SH-SY5Y (cell line): ENCODE measurements around the gene RUNDC3A.

ENCODE experiments used
- GATA2 ChIP-seq: IDR thresholded peaks from 2 replicates; pipeline ENCODE4 v1.6.1; 2011; ENCODE audit warnings: mild to moderate bottlenecking, low read depth, low read length
- GATA3 ChIP-seq: IDR thresholded peaks from 2 replicates; pipeline ENCODE4 v1.6.1; 2011; ENCODE audit warnings: low read depth, mild to moderate bottlenecking, low read length, moderate library complexity

The RUNDC3A gene

GRCh38 chr17:44310188-44310587 lies 1.8 kb downstream of the RUNDC3A start:
- TF ChIP-seq GATA2, result no peak
- no peak for TF ChIP-seq GATA3

DNA sequence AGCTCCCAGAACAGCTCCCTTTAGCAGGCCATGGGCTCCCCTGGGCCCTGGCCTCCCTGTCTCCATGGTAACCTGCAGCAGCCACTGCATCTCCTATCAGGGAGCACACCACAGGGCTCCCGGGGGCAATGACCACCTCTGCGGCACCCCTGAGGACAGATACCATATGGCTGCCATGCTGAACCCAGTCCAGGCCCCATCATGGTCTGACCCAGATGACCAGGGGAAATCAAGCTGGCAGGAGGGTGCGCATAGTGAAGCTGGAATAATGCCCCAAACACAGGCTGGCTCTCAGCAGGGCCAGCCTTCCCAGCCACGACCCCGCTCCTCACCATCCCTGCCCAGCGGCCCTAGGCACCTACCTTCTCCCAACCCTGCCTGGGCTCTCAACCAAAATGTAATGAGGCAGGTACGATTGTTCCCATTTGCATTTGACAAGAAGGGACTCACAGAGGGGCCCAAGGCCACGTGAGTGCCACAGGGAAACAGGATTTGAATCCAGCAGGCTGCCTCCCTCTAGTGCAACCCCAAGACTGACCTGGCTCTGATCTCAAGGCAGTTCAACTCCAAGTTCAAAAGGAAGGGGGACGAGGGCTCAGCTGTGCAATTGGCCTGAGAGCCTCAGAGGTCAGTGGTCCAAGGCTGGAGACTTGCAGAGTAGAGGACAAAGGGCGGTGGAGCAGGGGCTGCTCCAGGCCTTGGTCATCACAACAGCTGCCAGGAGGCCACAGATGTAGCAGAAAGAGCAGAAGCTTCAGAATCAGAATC lies 2.4 kb downstream of the RUNDC3A start:
- TF ChIP-seq GATA2, result no peak
- no peak for TF ChIP-seq GATA3

- TF ChIP-seq GATA2, result no peak
- no peak for TF ChIP-seq GATA3
These were observed 3.3 kb downstream of the RUNDC3A start for GRCh38 chr17:44311562-44312181.

GRCh38 chr17:44312396-44313104 lies 4.1 kb downstream of the RUNDC3A start:
- no peak for TF ChIP-seq GATA3
- TF ChIP-seq GATA2, result no peak

DNA sequence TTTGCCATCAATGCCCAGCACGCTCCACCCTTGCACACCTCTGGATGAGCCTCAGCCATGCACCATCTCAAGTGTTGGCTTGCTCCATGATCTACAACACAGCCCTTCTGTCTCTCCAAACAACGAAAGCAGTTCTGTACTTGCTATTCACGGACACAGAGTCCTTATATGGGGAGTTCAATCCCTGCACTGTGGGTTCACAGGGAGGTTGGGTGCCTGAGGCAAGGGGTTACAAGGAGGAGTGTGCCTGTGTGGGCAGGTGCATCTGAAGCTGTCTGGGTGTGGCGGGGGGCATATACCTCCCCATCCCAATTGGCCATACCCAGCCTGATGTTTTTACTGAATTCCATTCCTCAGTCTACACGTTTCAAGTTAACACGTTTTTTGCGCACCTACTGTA lies 5.6 kb downstream of the RUNDC3A start:
- TF ChIP-seq GATA2 (no peak), GATA3 (no peak)

GRCh38 chr17:44314524-44314868 lies 6.1 kb downstream of the RUNDC3A start:
- TF ChIP-seq GATA3 (no peak), GATA2 (no peak)

DNA sequence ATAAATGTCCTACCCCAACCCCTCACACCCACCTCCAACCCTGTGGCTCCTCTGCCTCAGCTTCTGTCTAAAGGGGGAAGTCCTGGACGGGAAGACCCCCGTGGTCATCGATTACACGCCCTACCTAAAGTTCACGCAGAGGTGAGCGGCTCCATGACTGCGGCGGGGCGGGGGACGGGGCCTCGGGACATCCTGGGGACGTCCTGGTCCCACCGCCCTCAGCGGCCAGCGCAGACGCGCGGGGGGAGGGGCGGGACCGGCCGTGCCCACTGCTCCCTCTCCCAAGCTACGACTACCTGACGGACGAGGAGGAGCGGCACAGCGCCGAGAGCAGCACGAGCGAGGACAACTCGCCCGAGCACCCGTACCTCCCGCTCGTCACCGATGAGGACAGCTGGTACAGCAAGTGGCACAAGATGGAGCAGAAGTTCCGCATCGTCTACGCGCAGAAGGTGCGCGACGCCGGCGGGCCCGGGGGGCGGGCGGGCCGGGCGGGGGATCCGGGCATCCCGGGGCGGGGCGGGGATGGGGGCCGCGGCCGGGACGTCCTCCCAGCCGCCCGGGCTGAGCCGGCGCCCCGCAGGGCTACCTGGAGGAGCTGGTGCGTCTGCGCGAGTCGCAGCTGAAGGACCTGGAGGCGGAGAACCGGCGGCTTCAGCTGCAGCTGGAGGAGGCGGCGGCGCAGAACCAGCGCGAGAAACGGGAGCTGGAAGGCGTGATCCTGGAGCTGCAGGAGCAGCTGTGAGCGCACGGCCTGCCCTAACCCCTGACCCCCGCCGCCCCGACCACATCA lies 6.7 kb downstream of the RUNDC3A start:
- TF ChIP-seq GATA3 (no peak), GATA2 (no peak)

DNA sequence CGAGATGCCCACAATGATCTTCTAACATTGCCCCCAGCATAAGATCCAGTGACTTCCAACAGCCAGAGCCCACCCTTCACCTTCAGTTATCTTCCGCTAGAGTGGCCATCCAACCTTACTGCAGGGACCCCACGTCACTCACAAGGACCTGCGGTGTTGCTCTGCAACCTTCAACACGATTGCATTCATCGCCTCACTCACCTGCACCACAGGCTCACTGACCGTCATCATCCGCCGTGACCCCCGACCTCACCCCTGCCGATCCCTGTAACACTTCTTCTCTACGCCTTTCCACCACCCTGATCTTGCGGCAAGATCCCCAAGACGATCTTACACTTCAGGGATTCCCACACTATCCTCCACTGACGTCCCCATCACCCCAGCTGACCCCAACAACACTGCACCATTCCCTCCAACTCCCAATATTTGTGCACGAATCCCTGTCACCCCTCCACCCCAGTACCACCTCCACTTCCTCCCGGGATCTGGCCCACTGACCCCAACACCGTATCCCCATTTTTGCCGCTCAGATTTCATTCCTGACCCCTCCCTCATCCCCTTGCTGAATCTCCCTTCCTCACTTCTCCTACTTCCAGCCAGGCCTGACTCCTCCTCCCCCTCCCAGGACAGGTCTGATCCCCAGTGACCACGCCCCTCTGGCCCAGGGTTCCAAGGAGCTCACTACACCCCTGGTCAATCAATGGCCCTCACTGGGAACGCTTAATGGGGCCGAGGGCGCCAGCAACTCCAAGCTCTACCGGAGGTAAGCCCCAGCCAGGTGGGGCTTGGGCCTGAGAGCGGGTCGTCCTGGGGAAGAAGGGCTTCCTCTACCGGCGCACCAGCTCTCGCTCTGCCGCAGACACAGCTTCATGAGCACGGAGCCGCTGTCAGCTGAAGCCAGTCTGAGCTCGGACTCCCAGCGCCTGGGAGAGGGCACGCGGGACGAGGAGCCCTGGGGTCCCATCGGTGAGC lies 7.6 kb downstream of the RUNDC3A start:
- TF ChIP-seq GATA2 (no peak), GATA3 (no peak)

- no peak for TF ChIP-seq GATA2
- TF ChIP-seq GATA3, result no peak
These were observed 9.1 kb downstream of the RUNDC3A start for GRCh38 chr17:44317545-44317944.

DNA sequence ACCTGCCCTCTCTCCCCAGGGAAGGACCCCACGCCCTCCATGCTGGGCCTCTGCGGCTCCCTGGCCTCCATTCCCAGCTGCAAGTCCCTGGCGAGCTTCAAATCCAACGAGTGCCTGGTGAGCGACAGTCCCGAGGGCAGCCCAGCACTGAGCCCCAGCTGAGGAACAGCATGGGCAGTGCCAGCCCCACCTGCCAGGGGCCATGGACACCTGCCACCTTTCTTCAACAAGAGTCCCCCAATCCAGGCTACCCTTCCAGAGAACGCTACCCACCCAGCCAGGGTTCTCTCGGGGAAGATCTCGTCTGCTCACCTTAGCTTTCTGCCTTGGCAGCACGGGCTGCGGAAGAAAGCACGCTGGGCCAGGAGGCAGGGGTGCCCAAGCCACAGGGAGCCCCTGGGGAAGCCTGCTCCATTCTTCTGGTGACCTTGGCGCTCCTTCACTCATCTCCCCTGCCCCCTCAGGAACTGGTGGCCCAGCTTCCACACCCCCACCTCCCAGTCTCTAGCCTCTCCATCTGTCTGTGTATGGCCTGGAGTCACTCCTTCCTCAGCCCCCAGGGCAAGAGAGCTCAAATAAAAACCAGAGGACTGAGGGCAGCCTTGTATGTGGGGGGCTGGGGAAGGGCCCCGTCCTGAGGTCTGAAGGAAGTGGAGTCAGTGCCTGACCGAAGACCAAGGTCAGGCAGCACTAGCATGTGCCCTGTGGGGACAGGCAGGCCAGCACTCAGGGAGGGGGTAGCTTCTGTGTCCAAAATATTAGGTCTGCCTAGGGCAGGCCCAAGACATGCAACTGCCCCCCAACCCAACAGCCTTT lies 9.9 kb downstream of the RUNDC3A start:
- no peak for TF ChIP-seq GATA2
- no peak for TF ChIP-seq GATA3

DNA sequence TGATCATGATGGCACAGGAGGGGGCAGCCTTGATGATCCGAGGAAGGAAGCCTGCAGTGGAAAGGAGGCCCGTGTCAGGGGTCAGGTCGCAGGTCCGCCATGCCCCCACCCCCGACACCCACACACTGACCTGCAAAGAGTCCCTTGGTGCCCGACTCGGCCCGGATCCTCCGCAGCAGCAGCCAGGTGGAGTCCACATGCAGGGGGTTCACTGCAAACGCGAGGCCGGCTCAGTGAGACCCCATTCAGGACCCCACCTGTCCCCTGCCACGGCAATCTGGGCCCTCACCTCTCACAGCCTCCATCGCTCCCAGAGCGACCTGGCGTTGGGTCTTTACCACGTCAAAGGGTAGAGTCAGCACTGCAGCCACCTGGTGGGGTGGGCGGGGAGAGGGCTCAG lies 11.7 kb downstream of the RUNDC3A start:
- TF ChIP-seq GATA3 (no peak), GATA2 (no peak)
